Thyroid gland (tissue), 4 donors: ENCODE results near the gene C14orf39.

Experiments used
- CTCF ChIP-seq, 6 experiments: fragments of 200-600 bp in 3 of 6; fragments of 450-650 bp in 3 of 6; sonication (generic) in 3 of 6; IDR thresholded peaks; one replicate each; pipeline ENCODE4 v1.5.1; 2016 to 2019; ENCODE audit warnings: antibody characterized with exemption in 6 of 6, mild to moderate bottlenecking in 2 of 6, inconsistent platforms in 1 of 6, moderate library complexity in 1 of 6
- POLR2A ChIP-seq, 2 donors: fragments of 450-650 bp; IDR thresholded peaks; one replicate each; pipeline ENCODE4 v1.6.1; 2017; ENCODE audit warnings: antibody characterized with exemption in 2 of 2, mild to moderate bottlenecking in 2 of 2, moderate library complexity in 1 of 2

- no peak for TF ChIP-seq CTCF (IDR thresholded peaks at IDR 0.05)
- TF ChIP-seq POLR2A (IDR thresholded peaks at IDR 0.05): no peak
Measured at GRCh38 chr14:60506010-60506409, 20.1 kb upstream of the C14orf39 start.
